Upper lobe of right lung (tissue), 1 donor: ENCODE results near the gene TSPAN6. TPM values are rescaled to one million over a fixed set of nuclear protein-coding genes. Genes with fewer than 3 reads are reported as not detected.

Source experiments
- ATAC-seq: fragments of 200-7000 bp; cut with Tn5 transposase; one replicate; pipeline ENCODE4 v1.9.1; 2020; ENCODE audit warnings: mild to moderate bottlenecking, moderate library complexity
- DNase-seq: peaks from one replicate; pipeline ENCODE4 v3.0.0-alpha.2; 2020
- H3K27ac ChIP-seq: fragments of 200-600 bp; one replicate; pipeline ENCODE4 v1.8.0; 2022
- H3K27me3 ChIP-seq: fragments of 200-600 bp; one replicate; pipeline ENCODE4 v1.8.0; 2022; ENCODE audit warnings: mild to moderate bottlenecking
- H3K36me3 ChIP-seq: fragments of 200-600 bp; one replicate; pipeline ENCODE4 v1.8.0; 2022
- H3K4me1 ChIP-seq: fragments of 200-600 bp; one replicate; pipeline ENCODE4 v1.8.0; 2022
- H3K4me3 ChIP-seq: fragments of 200-600 bp; one replicate; pipeline ENCODE4 v1.8.0; 2022; ENCODE audit warnings: mild to moderate bottlenecking
- H3K9me3 ChIP-seq: fragments of 200-600 bp; one replicate; pipeline ENCODE4 v1.8.0; 2022
- intact Hi-C: fragments of 100-400 bp; cut with DNase I; formaldehyde crosslinking; loops from one replicate; pipeline ENCODE4 v1.11.0; 2022
- total RNA-seq: library from RNA; stranded (reverse); fragmentation: NEBNext Ultra II Directional; extraction: Animal tissue kit (Norgen Biotek cat#: 25700); gene quantifications from one replicate; pipeline ENCODE4 v1.2.1, GENCODE V29; 2021
- TF ChIP-seq, protein P1 (sequence below): fragments of 200-600 bp; IDR thresholded peaks from one replicate; pipeline ENCODE4 v1.8.0; 2022; ENCODE audit warnings: antibody characterized with exemption
- donor health status: DM: no; HTN: yes; CAD: no; lungs with severe emphysema.

Gene TSPAN6
- total RNA-seq, 1 donor from 2014 or later, result 13.9 TPM

DNA sequence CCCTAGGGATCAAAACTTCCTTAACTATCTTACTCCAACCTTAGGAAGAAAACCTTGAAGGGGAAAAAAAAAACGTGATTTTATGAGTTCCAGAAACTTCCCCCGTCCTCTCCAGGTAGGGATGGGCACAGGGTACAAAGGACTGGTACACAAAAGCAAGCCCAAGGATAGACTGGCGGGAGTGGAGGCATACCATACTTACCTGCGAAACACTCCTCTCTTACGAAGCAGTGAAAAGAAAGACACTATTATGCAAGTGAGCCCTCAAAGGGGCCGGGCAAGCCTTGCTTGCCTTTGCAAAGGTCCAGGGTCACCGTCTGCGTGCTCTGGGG lies 651 bp downstream of the TSPAN6 start:
- intact Hi-C loops, result no loop called here
- DNase-seq, result no peak
- TF ChIP-seq, protein P1, sequence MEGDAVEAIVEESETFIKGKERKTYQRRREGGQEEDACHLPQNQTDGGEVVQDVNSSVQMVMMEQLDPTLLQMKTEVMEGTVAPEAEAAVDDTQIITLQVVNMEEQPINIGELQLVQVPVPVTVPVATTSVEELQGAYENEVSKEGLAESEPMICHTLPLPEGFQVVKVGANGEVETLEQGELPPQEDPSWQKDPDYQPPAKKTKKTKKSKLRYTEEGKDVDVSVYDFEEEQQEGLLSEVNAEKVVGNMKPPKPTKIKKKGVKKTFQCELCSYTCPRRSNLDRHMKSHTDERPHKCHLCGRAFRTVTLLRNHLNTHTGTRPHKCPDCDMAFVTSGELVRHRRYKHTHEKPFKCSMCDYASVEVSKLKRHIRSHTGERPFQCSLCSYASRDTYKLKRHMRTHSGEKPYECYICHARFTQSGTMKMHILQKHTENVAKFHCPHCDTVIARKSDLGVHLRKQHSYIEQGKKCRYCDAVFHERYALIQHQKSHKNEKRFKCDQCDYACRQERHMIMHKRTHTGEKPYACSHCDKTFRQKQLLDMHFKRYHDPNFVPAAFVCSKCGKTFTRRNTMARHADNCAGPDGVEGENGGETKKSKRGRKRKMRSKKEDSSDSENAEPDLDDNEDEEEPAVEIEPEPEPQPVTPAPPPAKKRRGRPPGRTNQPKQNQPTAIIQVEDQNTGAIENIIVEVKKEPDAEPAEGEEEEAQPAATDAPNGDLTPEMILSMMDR, result no peak
- H3K9me3 ChIP-seq, result no peaks in the 10 kb centered on the region
- H3K4me1 ChIP-seq, result no peaks in the 10 kb centered on the region
- peak; percentile 47 for ATAC-seq
- no peaks in the 10 kb centered on the region for H3K36me3 ChIP-seq
- H3K27ac ChIP-seq, result peak overlapping the region; percentile 55
- H3K4me3 ChIP-seq, result peak overlapping the region; percentile 58
- no peaks in the 10 kb centered on the region for H3K27me3 ChIP-seq

DNA sequence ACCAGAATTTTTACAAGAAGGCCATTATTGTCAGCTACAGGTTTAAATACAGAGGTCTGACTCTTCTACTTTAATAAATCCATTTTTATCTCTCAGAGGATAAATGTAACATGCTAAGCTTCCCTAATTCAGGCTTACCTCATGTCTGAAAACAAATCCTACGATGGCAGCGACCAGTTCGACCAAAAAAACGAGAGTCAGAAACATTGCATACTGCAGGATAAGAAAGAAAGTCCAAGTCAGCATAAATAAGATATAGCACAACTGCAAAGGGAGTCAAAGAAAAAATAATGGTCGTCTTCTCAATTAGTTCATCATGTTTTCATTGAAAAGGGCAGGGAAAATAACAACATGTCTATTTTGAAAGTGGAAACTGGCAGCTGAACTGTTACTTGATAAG lies 1.6 kb downstream of the TSPAN6 start:
- Histone ChIP-seq H3K9me3 (no peaks in the 10 kb centered on the region), H3K36me3 (no peaks in the 10 kb centered on the region), H3K4me3 (no peak overlapping the region), H3K4me1 (no peaks in the 10 kb centered on the region), H3K27ac (no peak overlapping the region), H3K27me3 (no peaks in the 10 kb centered on the region)
- ATAC-seq (no peak), DNase-seq (no peak)
- TF ChIP-seq, protein P1, result no peak
- intact Hi-C loops, result no loop called here

DNA sequence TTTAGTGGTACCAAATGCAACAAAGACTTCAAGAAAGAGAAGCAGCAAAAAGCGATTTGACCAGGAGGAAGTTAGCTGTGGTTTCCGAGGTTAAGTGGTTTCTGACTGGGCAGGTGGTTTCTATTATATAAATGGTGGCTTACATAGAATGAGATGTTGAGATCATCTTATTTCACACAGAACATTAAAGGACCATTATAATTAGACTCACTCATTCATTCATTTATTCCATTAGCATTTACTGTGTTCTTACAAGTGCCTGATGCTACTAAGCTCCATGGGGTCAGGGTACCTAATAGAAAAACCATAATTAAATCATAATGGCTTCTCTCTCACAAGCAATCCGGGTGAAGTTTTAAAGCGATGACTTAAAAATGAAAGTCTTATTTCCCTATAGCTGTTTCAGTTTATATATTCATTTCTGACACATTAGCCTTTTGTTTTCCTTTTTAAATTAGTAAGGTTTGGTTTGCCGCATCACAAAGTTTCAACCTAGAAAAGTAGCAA lies 10.6 kb downstream of the TSPAN6 start:
- DNase-seq (no peak), ATAC-seq (no peak)
- TF ChIP-seq, protein P1, result no peak
- H3K4me1 ChIP-seq, result no peaks in the 10 kb centered on the region
- no peaks in the 10 kb centered on the region for H3K9me3 ChIP-seq
- intact Hi-C loops, result no loop called here
- no peaks in the 10 kb centered on the region for H3K36me3 ChIP-seq
- H3K4me3 ChIP-seq, result no peak overlapping the region
- no peaks in the 10 kb centered on the region for H3K27me3 ChIP-seq
- no peak overlapping the region for H3K27ac ChIP-seq

DNA sequence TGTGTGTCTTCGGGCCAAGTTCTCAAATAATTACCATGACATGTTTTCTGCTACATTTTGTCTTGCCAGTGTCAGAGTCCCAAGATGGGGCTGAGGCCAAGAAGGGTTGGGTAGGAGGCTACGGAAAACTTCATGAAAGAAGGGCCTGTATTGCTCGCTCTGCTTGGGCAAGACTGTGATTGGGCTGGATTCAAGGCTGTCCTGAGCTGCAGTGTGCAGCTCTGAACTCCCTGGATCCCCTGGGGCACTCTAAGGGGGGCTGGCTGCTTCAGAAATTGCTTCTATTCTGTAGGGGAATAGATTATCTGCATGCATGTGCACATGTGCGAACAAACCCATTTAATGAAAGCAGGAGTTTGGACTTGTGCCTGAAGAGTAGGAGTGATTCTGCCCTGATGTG lies 13.6 kb downstream of the TSPAN6 start:
- ATAC-seq (no peak), DNase-seq (no peak)
- intact Hi-C loops, result no loop called here
- no peaks in the 10 kb centered on the region for H3K36me3 ChIP-seq
- H3K27ac ChIP-seq, result no peak overlapping the region
- no peak overlapping the region for H3K4me3 ChIP-seq
- no peaks in the 10 kb centered on the region for H3K4me1 ChIP-seq
- no peaks in the 10 kb centered on the region for H3K9me3 ChIP-seq
- TF ChIP-seq, protein P1, result no peak
- H3K27me3 ChIP-seq, result no peaks in the 10 kb centered on the region

DNA sequence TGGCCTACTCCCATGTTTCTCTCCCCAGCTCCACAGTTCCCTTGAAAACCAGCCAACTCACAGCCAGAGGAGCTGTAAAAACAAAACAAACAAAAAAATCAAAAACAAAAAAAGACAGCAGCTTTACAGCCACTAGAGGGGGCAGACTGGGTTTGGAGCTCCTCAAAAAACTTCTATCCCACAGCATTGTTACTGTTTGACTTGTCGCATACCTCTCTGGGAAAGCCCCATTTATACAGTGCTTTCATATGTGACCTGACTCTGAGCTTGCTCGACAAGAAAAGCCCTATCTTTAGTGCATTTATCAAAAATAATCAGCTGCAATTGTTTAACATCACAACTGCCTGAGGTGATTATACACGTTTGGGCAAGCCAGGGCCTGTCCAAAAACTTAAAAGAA lies 21.6 kb downstream of the TSPAN6 start:
- Histone ChIP-seq H3K9me3 (no peaks in the 10 kb centered on the region), H3K27ac (no peak overlapping the region), H3K36me3 (no peaks in the 10 kb centered on the region), H3K4me1 (no peaks in the 10 kb centered on the region), H3K4me3 (no peak overlapping the region), H3K27me3 (no peaks in the 10 kb centered on the region)
- no peak for ATAC-seq
- intact Hi-C loops, result no loop called here
- TF ChIP-seq, protein P1, result peak; percentile 34
- DNase-seq, result no peak

DNA sequence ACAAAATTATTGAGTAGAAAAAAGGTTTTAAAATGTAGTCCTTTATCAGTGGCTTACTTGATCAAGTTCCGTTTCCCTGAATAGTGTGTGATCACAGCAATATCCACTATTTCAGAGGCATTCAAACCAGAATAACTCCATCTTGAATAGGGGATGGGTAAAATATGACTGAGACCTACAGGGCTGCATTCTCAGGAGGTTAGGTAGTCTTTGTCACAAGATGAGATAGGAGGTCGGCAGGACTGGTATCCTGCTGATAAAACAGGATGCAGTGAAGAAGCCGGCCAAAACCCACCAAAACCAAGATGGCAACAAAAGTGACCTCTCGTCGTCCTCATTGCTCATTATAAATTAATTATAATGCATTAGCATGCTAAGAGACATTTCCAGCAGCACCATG lies 24.7 kb downstream of the TSPAN6 start:
- Histone ChIP-seq H3K4me3 (no peak overlapping the region), H3K4me1 (no peaks in the 10 kb centered on the region), H3K9me3 (no peaks in the 10 kb centered on the region), H3K27ac (no peak overlapping the region), H3K36me3 (no peaks in the 10 kb centered on the region), H3K27me3 (no peaks in the 10 kb centered on the region)
- TF ChIP-seq, protein P1, result no peak
- intact Hi-C loops, result no loop called here
- DNase-seq, result no peak
- no peak for ATAC-seq
